GM12872 (cell line): ENCODE data around the gene CDK6.

Source experiments
- TF ChIP-seq, protein P1 (sequence below): IDR thresholded peaks from 3 replicates; pipeline ENCODE4 v1.5.1; 2011; ENCODE audit warnings: low read depth, mild to moderate bottlenecking, low read length, moderate library complexity; ENCODE audit not compliant: insufficient read depth

CDK6 gene

DNA sequence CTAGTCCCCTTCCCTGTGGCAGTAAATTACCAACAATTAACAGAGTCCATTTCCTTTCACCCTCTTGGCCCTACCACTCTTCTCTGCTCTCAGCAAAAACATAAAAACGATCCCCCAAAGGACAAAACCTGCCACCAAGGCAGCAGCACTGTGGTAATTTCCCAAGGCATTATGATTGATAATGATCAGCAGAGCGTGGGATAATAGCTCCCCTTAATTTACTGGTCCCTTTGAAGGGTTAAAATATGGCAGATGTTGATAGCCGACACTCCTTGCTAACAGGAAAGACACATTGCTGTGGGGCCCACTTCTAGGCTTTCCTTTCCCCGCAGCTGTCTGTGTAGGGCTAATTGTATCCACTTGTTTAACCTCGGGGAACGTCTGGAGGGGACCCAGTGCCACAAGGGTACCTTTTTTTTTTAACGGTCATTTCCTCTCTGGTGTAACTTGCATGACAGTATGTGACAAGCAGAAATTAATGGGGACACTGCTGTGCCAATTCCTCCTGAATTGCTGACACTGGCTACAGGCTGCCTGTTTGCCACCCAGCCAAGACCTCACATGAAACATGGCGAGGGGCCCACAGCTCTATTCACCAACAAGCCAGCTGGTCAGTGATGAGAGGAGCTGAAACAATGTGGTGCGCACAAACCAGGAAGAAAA is 81.3 kb downstream of the CDK6 start:
- TF ChIP-seq, protein P1, sequence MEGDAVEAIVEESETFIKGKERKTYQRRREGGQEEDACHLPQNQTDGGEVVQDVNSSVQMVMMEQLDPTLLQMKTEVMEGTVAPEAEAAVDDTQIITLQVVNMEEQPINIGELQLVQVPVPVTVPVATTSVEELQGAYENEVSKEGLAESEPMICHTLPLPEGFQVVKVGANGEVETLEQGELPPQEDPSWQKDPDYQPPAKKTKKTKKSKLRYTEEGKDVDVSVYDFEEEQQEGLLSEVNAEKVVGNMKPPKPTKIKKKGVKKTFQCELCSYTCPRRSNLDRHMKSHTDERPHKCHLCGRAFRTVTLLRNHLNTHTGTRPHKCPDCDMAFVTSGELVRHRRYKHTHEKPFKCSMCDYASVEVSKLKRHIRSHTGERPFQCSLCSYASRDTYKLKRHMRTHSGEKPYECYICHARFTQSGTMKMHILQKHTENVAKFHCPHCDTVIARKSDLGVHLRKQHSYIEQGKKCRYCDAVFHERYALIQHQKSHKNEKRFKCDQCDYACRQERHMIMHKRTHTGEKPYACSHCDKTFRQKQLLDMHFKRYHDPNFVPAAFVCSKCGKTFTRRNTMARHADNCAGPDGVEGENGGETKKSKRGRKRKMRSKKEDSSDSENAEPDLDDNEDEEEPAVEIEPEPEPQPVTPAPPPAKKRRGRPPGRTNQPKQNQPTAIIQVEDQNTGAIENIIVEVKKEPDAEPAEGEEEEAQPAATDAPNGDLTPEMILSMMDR = no peak

DNA sequence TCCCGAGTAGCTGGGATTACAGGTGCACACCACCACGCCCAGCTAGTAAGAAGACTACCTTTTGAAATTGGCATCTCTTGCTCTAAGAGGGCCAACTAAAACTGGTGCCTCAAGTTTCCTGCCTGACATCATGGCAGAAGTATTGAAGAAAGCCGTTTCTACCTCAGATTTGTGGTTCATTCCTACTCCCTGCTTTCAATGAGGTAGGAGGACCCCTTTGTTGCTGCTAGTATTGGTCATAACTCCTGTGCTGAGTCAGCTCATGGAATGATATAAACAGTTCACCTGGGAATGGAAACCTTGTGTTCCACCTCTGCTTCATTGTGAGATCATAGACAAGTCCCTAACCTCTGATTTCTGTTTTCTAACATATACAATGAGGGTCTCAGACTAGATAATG is 82.8 kb downstream of the CDK6 start:
- TF ChIP-seq, protein P1 = no peak

- TF ChIP-seq, protein P1 = no peak
These were observed 84.2 kb downstream of the CDK6 start for GRCh38 chr7:92751902-92752901.

DNA sequence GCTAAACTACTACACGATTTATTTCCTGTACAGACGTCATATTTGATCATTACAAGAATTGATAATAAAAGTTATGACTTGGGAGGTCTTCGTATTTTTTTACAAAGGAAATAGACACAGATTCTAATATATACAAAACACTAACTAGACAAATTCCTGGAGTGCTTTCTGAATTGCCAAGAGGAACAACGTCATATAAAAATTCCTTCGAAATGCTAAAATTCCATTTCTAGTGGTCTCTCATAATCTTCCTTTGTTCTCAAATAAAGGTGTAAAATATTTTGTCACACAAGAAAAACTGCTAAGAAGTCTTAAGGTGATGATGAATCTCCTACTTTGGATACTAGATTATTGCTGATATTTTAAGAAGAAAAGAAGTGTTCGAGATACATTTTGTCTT is 85.4 kb downstream of the CDK6 start:
- TF ChIP-seq, protein P1 = no peak

DNA sequence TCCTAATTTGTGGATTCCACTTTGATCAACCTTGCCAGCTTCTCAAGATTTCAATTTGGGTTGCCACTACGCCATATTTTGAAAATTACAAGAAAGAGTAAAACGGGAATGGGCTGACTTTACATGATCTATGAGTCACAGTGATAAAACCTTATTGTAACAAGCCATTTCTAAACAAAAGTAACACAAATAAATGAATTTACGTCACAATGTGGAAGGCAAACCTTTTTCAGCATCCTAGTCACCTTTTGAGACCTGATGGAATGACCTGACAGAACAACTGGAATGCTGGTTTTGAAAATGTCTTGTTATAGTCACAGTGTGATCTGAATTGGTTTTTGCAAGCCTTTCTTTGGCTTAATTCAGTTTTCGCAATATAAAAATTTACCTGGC is 85.9 kb downstream of the CDK6 start:
- TF ChIP-seq, protein P1 = no peak

DNA sequence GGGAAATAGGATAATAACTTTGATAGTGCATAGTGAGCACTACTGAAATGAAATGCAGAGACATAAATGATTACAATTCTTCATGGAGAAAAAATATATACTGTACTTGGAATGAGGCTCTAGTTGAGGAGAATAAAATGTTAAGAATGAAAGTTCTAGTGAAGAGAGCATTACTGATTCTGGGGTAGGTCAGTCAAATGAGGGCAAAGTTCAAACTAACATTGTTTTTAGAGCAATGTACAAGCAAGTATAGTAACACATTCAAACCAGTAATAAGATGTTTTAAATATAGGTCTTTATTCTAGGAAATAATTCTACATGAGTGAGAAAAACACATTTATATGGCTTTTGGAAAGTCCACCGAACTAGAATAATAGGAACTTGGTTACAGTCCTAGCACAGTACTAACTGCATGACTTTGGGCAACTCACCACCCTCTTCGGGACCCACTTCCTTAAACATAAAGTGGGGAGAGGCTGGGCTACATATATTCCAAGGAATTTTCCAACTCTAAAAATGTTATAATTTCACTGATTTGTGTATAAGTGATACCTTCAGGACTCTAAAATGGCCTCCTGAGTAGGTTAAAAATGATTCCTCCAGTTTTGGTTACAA is 86.4 kb downstream of the CDK6 start:
- TF ChIP-seq, protein P1 = no peak

GRCh38 chr7:92749327-92749755 is 87.0 kb downstream of the CDK6 start:
- TF ChIP-seq, protein P1 = no peak
